GM12892 (cell line): ENCODE measurements around the gene NUAK2.

ENCODE experiments used
- DNase-seq: peaks from one replicate; pipeline ENCODE4 v3.0.0; 2011; ENCODE audit not compliant: insufficient read length
- FAIRE-seq: peaks from 2 replicates; lab custom pipeline; 2011; peaks lifted over from hg19 to GRCh38; lab: Jason Lieb, UNC
- POLR2A ChIP-seq: IDR thresholded peaks from 2 replicates; pipeline ENCODE4 v1.6.1; 2011; ENCODE audit warnings: low read depth, low read length, control low read depth
- POLR2AphosphoS5 ChIP-seq: IDR thresholded peaks from 2 replicates; pipeline ENCODE4 v1.6.1; 2011; ENCODE audit warnings: low read depth, low read length, control low read depth
- TAF1 ChIP-seq: IDR thresholded peaks from 2 replicates; pipeline ENCODE4 v1.6.1; 2011; ENCODE audit warnings: low read depth, mild to moderate bottlenecking, control low read depth, low read length, borderline replicate concordance

The NUAK2 gene

DNA sequence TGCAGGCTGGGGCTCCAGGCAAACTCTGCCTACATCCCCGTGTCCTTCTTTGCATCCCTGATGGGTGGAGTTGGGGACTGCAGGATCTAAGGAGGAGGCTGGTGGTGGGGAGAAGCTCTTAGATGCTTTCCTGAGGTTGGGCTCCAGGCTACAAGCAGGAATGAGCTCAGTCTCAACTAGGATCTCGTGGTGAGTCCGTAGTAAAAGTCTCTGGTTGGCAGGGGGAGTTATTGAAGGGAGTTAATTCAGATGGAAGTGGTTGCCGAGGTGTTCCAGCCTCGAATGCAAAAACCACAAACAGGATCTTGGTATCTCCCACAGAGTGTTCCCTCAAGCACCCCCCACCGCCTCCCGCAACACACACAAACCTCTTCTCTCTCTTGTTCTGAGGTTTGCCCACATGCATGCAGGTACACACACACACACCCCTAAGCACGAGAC, 58.8 kb downstream of the NUAK2 start:
- DNase-seq: no peak
- FAIRE-seq: no peak
- TF ChIP-seq POLR2AphosphoS5 (no peak), POLR2A (no peak), TAF1 (no peak)

GRCh38 chr1:205261946-205262691, 59.4 kb downstream of the NUAK2 start:
- FAIRE-seq (no peak), DNase-seq (no peak)
- TF ChIP-seq POLR2AphosphoS5 (no peak), POLR2A (no peak), TAF1 (no peak)

DNA sequence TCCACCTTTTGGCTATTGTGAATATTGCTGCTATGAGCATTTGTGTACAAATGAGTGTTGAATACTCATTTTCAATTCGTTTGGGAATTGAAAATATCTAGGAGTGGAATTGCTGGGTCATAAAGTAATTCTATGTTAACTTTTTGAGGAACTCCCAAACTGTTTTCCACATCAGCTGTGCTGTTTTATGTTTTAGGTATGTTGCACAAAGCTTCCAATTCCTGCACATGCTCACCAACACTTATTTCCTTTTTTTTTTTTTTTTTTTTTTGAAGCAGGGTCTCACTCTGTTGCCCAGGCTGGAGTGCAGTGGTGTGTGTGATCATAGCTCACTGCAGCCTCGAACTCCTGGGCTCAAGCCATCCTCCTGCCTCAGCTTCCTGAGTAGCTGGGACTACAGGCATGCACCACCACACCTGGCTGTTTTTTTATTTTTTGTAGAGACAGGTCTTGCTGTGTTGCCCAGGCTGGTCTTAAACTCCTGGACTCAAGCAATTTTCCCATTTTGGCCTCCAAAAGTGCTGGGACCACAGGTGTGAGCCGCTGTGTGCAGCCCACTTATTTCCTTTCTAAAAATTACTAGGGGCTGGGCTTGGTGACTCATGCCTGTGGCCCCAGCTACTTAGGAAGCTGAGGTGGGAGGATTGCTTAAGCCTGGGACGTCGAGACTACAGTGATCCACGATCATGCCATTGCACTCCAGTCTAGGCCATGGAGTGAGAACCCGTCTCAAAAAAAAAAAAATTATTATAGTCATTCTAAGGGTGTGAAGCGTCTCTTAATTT, 60.4 kb downstream of the NUAK2 start:
- no peak for TF ChIP-seq POLR2A
- TF ChIP-seq TAF1: no peak
- TF ChIP-seq POLR2AphosphoS5: no peak
- FAIRE-seq: no peak

GRCh38 chr1:205259998-205260397, 61.5 kb downstream of the NUAK2 start:
- FAIRE-seq (no peak), DNase-seq (no peak)
- TF ChIP-seq POLR2A (no peak), TAF1 (no peak), POLR2AphosphoS5 (no peak)

More for the DNA sequence above, 60.4 kb downstream of the NUAK2 start:
- DNase-seq: no peak

DNA sequence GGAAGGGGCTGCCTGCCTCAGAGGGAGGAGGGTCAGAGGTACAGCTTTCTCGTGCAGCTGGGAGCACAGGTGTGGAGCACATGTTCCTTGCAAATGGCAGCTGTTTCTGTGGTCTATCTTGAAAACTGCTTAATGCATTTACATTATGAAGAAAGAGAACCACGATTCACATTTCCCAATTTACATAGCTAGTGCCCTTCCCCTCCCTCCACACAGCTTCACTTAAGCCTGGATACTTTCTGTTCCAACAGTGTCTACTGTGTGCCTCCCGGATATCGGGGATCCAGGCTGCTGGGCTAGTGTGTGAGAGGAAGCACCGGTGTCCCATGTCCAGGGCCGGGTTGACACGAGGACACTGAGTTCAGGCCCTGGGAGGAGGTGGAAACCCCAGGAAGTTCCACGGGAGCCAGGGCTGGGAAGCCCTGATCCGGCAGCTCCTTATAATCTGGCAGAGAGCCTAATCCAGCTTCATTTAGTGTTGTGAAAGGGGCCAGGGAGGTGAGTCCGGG, 62.2 kb downstream of the NUAK2 start:
- TF ChIP-seq POLR2AphosphoS5 (no peak), TAF1 (no peak), POLR2A (no peak)
- DNase-seq (no peak), FAIRE-seq (no peak)

- DNase-seq (no peak), FAIRE-seq (no peak)
- TF ChIP-seq POLR2AphosphoS5 (no peak), POLR2A (no peak), TAF1 (no peak)
Measured at GRCh38 chr1:205258719-205259118, 62.8 kb downstream of the NUAK2 start.

DNA sequence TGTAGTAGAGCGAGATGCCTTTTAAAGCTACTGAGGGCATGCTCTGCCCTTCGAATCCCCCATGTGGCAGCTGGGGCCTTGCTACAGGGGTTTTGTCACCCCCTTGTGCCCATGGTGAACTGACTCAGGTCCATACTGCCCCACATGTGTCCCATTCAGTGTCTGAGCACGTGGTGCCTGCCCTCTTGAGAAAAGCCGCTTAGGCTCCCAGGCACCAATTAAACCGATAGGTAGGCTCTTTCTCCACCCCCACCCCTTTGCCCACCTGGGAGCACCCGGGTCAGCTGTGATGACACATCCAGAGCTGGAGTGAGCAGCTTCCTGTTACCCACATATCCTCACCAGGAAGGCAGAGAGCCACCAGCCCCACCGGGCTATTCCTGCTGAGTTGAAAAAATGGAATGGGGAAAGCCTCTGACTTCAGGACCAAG, 63.3 kb downstream of the NUAK2 start:
- TF ChIP-seq POLR2AphosphoS5 (no peak), POLR2A (no peak), TAF1 (no peak)
- no peak for DNase-seq
- FAIRE-seq: no peak

GRCh38 chr1:205257735-205258134, 63.8 kb downstream of the NUAK2 start:
- FAIRE-seq (no peak), DNase-seq (no peak)
- TF ChIP-seq TAF1 (no peak), POLR2A (no peak), POLR2AphosphoS5 (no peak)

DNA sequence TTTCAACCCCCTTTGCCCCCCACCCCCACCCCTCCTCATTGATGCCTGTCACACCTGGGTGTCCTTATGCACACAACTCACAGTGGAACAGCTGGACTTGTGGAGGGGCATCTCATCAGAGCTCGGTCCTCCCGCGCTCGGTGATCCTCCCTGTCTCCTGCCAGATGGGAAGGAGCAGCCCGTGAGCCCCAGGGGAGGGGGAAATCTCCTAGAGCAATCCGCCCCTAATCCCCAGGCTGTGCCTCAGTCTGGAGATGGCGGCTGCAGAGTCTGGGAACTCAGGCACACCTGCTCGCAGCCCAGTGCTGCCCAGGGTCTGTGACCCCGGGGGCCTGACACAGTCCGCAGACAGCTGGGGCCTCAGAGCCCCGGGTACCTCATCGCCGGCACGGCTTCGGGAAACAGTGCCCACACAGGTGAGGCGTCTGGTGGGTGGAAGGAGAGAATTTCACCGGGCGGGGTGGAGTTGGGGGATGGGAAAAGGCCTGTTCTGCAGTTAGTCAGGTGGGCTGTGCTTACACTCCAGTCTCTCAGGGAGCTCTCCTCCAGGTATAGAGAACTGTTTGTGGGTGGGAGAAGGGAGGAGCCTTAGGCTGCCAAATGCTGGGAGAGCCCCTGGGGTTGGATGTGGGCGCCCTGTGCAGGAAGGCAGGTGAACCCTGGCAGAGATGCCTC, 64.5 kb downstream of the NUAK2 start:
- no peak for DNase-seq
- TF ChIP-seq POLR2AphosphoS5: no peak
- no peak for TF ChIP-seq TAF1
- TF ChIP-seq POLR2A: no peak
- FAIRE-seq: no peak

- peak; percentile 86 for FAIRE-seq
- TF ChIP-seq POLR2A (no peak), TAF1 (no peak), POLR2AphosphoS5 (no peak)
- DNase-seq: peak; percentile 65
Measured at GRCh38 chr1:205255941-205256780, 65.4 kb downstream of the NUAK2 start.
